GM18907 (cell line): ENCODE results near the gene PRR3.
"Not testable (repeated sequence)": the region's sequence is repeated elsewhere in the genome, so short reads cannot be mapped to it uniquely, and the experiment has no call there.

Experiments
- ATAC-seq: cut with Tn5 transposase; IDR thresholded peaks from one replicate; pipeline ENCODE4 v1.9.1; 2021; ENCODE audit warnings: mild to moderate bottlenecking, moderate library complexity; ENCODE audit not compliant: unreplicated experiment

Gene PRR3, protein sequence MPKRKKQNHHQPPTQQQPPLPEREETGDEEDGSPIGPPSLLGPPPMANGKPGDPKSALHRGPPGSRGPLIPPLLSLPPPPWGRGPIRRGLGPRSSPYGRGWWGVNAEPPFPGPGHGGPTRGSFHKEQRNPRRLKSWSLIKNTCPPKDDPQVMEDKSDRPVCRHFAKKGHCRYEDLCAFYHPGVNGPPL

DNA sequence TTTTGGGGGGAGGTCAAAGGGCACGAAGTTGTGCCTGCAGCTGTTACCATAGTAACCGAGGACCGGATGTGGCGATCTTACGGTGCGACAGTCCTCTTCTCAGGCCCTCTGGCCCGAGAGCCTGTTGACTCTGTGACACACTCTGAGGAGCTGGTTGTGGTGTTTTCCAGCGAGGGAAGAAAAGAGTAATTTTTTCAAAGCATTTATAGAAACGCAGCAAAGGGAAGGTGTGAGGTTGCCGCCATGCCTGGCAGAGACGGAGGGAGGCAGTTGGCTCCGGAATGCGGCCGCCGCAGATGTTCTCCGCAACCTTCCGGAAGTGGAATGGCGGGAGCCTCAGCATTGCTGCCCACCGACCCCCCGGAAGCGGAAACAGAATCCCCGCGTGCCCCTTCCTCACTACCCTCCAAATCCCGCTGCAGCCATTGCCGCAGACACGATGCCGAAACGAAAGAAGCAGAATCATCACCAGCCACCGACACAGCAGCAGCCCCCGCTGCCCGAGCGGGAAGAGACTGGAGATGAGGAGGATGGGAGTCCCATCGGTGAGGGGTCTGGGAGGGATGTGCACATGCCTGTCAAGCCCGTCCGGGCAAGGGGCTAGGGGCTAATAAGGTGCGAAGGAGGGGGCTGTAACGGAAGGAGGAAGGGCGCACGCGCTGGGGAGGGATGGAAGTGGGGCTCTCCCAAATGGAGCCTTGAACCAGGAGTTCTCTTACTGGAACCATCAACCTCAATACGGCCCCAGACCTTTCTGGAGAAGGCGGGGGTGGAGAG lies at the start of gene PRR3:
PRR3 (plus strand) TSS at position 390 of the 777 bp plus-strand sequence; CDS start at position 440, 50 bp downstream.
- peak; percentile 59 for ATAC-seq

DNA sequence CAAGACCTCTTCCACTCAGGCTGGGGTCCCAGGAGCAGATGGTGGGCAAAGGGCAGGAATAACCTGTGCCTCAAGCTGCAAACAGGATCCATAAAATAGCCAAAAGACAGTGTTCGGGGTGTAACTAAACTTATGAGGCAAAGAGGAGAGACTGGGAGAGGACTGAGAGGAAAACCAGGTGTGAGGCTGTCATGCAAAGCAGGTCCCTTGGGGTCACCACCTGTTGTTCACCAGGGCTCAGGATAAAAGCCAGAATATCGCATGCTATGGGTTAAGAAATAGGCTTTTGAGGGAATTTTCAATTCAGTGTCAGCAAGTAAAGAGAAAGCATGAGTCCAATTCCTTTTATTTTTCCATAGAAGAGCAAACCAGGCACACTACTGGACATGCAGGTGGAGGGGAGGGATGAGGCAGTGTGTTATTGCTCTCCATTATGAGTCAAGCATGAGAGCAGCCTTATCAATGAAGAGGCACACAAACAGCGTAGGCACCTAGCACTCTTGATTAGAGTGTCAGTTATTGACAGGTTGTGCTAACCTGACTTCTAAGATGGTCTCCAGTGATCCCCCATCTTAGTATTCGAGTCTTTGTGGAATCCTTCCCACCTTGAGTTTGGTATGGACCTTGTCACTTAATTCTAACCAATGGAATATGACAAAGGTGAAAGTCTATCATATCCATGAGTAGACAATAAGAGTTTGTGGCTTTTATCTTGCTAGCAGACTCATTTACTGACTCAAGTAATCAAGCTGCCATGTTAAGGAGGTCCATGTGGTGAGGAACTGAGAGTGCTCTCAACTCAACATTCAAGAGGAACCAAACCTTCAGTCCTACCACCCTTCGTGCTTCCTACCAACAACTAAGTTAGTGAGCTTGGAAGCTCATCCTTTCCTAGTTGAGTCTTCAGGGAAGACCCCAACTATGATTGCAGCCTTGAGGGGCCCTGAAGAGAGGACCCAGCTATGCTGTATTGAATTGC lies 49.0 kb upstream of the PRR3 start:
- ATAC-seq: peak; percentile 21

DNA sequence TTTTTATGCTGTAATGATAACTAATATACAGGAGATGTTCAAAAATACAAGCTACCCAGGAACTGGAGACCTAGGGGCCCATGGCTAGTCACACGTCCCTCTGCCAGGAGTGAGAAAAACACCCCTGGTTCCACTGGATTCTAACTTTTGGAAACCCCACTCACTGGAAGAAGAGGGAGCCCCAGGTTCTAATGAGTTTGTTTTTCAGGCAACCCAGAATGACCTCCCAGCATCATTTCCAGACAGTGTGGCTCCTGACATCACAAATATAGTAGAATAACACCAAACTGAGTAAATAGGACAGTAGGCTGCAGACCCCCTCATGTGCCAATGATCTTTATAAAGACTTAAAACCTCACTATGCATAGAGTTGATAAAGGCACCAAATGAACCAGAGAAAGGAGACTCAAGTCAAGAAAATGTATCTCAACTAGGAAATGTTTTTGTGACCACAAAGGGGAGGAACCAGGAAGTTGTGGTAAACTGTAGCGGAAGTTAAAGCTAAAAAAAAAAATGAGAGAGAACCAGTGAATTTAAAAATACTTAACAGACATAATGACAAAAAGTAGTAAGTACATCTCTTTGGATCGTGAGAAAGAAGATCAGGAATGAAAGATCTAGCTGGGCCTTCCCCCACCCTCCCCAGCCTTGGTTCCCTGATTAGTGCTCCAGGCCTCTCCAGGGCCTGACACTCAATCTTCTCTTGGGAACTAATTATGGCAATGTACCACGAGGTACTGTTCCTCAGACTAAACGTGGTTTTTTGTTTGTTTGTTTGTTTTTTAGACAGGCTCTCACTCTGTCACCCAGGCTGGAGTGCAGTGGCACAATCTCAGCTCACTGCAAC lies 48.0 kb upstream of the PRR3 start:
- ATAC-seq: peak; percentile 55

DNA sequence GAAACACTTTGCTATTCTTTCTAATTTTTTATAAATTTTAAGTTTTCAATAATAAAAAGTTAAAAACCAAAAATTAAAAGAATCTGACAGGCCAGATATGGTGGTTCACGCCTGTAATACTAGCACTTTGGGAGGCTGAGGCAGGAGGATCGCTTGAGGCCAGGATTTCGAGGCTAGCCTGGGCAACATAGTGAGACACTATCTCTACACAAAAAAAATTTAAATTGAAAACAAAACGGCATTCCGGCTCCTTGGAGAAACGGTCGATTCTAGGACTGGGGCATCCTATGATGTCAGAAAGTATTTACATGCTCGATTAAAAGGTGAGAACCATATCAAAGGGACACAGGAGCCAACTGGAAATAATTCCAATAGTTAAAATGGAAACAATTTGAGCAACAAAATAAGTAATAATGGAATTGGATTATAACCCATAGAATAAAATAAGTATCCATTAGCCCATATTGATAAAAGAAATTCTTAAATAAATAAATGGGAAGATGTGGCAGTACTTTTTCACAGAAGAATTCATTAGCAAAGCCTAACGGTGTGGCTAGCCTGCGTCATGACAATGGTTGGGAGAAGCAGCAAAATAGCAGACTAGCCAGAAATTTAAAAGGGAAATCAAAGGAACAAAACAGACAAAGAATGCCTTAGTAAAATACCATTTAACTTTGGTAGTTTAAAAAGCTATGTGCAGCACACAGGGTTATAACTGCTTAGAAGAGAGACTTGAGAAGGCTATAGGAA lies 46.5 kb upstream of the PRR3 start:
- ATAC-seq: no peak

DNA sequence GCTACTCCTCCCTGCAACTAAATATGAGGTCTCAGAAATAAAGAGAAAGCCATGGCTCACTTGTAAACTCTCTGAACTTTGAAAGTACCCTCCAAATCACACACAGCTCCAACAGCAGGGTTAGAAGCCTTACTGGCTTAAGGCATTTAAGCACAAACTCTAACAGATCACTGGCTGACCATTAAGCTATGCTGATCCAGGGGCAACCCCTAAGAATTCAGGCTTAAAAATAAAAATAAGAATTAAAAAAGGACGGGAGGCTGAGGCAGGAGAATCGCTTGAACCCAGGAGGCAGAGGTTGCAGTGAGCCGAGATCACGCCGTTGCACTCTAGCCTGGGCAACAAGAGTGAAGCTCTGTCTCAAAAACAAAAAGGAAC lies 45.9 kb upstream of the PRR3 start:
- no peak for ATAC-seq

DNA sequence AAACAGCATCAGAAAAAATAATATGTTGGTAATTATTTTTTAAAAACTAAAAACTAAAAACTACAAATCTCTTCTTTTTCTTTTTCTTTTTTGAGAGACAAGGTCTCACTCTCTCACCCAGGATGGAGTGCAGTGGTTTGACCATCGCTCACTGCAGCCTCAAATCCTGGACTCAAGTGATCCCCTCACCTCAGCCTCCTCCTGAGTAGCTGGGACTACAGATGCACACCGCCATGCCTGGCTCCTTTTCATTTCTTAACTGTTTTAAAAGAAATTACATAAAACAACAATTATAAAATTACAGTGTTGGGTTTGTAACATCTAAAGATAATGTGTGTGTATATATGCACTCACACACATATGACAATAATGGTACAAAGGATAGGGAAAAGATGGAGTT lies 43.6 kb upstream of the PRR3 start:
- no peak for ATAC-seq

DNA sequence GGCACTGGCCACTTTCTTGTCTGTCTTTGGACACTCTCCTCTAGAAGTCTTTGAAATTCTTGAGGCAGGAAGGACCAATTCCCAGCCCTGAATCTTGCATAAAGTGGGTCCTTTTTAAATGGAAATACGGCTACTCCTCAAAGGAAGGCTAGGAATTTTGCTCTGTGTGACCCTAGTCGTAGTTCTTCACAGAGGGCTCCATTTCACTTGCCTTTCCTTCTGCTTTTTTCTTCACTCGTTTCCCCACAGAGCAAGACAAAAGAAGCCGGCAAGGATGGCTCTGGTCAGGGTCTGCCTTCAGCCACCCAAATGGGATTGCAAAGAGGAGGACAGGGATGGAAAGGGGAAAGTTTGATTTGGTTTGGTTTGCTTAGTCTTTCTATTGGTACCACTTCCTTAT lies 42.0 kb upstream of the PRR3 start:
- no peak for ATAC-seq

DNA sequence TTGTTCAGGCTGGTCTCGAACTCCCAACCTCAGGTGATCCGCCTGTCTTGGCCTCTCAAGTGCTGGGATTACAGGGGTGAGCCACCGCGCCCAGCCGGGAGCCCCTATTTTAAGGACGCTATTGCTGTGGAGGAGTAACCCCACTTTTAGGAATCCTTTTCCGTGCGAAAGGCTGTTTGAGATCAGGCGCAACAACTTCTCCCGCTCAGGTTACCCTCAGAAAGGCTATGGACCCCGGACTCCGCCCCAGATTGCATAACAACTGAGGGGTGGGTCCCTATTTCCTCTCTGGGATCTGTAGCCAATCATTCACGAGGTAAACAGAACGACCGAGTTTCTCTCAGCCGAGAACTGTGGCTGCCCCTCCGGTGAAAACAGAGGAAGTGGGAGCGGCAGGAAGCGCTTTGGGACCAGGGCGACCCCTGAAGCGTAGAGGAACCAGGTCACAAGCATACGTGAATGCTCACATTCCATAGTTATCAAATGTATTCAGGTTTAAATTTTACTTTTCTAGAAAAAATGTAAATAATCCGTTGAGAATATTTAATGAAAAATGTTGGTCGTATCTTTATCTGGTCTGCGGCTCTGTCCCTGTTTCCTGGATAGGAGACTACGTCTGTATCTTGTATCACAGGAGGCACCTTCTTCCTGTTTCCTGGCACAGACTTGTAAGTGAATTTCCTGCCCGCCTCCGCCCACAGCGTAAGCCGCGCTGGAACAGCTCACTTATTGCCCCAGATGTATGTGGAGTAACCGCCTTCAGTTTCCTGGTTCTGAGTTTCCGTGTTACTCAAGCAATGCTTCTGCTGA lies 40.9 kb upstream of the PRR3 start:
- ATAC-seq: peak; percentile 64

DNA sequence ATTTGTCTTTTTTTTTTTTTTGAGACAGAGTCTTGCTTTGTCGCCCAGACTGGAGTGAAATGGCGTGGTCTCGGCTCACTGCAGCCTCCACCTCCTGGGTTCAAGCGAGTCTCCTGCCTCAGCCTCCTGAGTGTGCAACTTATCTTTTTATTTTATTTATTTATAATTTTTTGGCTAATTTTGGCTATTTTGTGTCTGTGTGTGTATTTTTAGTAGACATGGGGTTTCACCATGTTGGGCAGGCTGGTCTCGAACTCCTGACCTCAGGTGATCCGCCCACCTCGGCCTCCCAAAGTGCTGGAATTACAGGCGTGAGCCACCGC lies 40.4 kb upstream of the PRR3 start:
- not testable (repeated sequence) for ATAC-seq

DNA sequence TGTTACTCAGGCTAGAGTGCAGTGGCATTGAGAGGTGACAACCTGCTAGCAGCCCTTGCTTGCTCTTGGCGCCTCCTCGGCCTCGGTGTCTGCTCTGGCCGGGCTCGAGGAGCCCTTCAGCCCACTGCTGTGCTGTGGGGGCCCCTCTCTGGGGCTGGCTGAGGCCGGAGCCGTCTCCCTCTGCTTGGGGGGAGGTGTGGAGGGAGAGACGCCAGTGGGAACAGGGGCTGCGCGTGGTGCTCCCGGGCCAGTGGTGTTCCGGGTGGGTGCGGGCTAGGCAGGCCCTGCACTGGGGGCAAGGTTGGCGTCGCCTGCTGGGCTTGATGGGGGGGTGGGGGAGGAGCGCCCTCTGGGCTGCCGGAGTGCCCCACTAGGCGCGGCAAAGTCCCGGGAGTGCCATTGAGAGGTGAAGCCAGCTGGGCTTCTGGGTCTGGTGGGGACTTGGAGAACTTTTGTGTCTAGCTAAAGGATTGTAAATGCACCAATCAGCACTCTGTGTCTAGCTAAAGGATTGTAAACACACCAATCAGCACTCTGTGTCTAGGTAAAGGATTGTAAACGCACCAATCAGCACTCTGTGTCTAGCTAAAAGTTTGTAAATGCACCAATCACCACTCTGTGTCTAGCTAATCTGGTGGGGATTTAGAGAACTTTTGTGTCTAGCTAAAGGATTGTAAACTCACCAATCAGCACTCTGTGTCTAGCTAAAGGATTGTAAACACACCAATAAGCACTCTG lies 39.2 kb upstream of the PRR3 start:
- not testable (repeated sequence) for ATAC-seq

DNA sequence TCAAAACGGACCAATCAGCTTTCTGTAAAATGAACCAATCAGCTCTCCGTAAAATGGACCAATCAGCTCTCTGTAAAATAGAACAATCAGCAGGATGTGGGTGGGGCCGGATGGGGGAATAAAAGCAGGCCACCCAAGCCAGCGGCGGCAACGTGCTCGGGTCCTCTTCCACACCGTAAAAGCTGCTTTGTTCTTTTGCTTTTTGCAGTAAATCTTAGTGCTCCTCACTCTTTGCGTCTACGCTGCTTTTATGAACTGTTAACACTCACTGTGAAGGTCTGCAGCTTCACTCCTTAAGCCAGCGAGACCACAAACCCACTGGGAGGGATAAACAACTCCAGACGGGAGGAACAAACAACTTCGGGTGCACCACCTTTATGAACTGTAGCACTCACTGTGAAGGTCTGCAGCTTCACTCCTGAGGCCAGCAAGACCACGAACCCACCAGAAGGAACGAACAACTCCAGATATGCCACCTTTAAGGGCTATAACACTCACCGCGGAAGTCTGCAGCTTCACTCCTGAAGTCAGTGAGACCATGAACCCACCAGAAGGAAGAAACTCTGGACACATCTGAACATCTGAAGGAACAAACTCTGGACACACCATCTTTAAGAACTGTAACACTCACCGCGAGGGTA lies 38.5 kb upstream of the PRR3 start:
- not testable (repeated sequence) for ATAC-seq

DNA sequence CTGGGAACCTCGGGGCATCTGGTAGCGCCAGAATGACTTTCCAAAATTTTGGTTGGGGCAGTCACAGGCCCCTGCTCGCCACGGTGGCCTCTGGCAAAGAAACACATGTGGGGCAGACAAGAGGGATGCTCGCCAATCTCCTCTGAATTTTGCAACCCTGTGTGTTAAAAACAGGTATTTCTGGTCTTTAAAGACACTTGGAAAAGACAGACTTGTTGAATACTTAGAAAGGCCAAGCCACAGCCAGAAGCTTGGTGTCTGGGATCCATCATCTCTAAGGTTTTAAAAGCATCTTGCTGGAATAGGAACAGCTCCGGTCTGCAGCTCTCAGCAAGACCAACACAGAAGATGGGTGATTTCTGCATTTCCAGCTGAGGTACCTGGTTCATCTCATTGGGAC lies 36.6 kb upstream of the PRR3 start:
- ATAC-seq: no peak

DNA sequence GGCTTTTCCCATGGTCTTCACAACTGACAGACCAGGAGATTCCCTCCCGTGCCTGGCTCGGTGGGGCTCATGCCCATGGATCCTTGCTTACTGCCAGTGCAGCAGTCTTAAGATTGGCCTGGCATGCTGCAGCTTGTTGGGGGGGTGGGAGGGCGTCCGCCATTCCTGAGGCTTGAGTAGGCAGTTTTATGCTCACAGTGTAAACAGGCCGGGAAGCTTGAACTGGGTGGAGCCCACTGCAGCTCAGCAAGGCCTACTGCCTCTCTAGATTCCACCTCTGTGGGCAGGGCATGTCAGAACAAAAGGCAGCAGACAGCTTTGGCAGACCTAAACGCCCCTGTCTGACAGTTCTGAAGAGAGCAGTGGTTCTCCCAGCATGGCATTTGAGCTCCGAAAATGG lies 36.0 kb upstream of the PRR3 start:
- not testable (repeated sequence) for ATAC-seq

DNA sequence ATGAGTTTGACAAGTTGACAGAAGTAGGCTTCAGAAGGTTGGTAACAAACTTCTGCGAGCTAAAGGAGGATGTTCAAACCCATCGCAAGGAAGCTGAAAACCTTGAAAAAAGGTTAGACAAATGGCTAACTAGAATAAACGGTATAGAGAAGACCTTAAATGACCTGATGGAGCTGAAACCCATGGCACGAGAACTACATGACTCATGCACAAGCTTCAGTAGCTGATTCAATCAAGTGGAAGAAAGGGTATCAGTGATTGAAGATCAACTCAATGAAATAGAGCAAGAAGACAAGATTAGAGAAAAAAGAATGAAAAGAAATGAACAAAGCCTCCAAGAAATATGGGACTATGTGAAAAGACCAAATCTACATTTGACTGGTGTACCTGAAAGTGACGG lies 35.1 kb upstream of the PRR3 start:
- not testable (repeated sequence) for ATAC-seq

DNA sequence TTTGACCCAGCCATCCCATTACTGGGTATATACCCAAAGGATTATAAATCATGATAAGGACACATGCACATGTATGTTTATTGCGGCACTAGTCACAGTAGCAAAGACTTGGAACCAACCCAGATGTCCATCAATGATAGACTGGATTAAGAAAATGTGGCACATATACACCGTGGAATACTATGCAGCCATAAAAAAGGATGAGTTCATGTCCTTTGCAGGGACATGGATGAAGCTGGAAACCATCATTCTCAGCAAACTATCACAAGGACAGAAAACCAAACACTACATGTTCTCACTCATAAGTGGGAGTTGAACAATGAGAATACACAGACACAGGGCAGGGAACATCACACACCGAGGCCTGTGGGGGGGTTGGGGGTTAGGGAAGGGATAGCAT lies 30.7 kb upstream of the PRR3 start:
- not testable (repeated sequence) for ATAC-seq

DNA sequence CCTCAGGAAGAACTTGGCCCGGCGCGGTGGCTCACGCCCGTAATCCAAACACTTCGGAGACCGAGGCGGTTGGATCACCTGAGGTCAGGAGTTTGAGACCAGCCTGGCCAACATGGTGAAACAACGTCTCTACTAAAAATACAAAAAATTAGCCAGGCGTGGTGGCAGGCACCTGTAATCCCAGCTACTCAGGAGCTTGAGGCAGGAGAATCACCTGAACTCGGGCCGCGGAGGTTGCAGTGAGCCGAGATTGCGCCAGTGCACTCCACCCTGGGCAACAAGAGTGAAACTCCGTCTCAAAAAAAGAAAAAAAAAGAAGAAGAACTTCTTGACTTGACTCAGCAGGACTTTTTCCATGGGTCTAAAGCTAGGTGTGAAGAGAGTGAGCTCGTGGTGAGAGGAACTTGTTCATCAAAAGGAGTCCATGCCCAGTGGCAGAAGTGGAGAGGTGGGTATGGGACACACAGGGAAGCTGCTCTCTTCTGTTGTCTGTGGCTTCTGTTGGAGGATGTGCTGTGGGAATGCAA lies 27.7 kb upstream of the PRR3 start:
- peak; percentile 40 for ATAC-seq

DNA sequence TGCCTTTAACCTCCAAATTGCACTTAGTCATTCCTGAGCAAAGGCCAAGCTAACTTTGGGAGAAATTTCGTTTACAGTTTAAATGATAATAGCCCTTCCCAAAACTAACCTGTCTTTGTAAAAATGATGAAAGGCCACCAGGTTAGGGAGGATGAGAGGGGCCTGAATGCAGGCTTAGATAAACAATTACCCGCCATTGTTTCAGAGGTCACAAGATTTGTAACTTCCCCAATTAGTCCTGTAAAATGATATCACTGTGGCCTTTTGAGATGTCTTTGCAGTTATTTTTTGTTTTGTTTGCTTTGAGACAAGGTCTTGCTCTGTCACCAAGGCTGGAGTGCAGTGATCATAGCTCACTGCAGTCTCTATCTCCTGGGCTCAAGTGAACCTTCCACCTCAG lies 27.1 kb upstream of the PRR3 start:
- ATAC-seq: no peak
